Hematopoietic multipotent progenitor cell treated with erythropoietin and hydrocortisone succinate and interleukin-3 and kit ligand, for 15 days (in vitro differentiated cells): ENCODE measurements around the gene OSR1.

Source experiments
- DNase-seq: peaks from one replicate; pipeline ENCODE4 v3.0.0-alpha.2; 2015; ENCODE audit warnings: low spot score

The OSR1 gene

DNA sequence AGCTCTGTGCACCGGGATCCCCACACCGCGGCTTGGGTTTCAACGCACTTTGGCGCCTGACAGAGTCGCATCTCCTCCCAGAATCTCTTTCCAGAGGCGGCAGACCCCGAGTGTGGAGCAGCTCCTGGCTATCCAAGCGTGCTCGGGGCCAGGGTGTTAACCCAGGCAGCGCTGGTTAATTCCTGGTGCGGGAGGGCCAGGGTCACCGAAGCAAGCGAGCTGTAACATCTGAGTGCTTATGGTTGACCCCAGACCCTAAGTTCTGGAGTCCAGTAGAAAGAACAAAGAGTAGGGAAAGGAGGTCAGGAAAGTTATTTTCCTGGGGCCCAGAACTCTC lies 566 bp upstream of the OSR1 start:
- DNase-seq = no peak

DNA sequence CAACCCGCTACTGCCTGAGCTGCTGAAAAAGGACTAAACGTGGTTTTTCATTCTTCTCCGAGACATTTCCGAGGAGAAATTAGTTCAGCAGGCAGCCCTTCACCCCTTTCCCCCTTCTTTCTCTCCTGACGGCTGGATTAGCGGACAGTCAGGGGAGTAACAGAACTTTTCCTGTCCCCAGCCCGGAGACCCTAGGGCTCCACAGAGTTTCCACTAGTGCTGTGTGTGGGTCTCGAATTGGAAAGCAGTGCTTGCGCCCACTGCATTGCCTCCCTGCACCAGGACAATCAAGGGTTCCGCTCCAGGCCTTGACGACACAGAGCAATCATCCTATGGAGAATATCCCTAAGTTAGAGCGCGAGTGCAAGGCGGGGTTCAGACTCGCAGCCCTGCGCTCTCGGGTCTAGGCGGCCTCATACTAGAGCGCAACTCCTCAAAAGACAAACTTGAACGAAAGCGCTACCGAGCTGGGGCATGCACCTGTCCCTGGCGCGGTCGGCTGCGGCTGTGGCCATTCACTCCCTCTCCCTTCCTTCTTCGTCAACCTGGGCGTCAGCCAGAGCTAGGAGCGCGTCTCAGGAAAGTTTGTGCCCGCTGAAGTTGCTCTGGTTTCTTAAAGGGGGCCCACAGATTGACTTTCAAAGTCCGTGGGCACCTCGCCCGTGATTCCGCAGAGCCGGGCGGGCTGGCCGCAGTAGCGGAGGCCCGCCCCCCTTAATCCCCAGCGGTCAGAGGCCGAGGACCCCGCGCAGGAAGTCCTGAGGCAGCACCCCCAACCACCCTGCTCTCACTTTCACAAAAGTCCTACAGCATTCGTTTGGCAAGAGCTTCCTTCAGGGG lies 801 bp downstream of the OSR1 start:
- no peak for DNase-seq

DNA sequence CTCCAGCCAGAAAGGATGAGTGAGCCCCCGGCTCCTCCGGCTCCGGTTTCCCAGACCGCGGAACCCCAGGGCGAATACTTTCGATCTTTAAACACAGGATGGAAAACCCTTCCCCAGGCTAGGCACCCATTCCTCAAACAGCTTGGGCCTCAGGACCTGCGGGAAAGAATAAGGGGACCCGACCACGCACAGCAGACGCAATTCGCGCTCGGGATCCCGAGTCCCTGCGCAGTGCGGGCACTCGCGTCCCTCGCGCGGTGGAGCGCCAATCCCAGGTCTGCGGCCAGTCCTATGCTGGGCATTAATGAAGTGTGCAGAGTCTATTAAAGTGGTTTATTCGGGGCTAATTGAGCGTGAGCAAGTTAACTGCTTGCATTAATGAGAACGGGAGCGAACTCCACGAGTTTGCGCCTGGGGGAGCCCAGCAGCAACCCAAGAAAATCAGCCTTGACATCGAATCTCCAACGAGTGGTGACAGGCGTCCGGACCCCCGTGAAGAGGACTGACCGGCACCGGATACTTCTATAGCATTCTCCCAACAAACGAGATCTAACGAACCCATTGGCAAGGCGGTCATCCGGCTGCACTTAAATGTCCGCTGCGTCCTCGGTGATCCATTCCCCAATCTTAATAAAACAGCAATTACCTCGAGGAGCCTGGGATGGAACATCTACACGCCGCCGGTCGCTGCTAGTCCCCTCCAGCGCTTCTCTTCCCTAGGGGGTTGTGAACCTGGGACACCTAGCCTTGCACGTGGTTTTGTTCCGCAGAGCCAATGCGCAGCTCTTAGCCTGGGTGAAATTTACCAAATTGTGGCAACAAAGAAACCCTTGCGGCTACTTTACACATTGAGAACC lies 1.6 kb downstream of the OSR1 start:
- DNase-seq = no peak

DNA sequence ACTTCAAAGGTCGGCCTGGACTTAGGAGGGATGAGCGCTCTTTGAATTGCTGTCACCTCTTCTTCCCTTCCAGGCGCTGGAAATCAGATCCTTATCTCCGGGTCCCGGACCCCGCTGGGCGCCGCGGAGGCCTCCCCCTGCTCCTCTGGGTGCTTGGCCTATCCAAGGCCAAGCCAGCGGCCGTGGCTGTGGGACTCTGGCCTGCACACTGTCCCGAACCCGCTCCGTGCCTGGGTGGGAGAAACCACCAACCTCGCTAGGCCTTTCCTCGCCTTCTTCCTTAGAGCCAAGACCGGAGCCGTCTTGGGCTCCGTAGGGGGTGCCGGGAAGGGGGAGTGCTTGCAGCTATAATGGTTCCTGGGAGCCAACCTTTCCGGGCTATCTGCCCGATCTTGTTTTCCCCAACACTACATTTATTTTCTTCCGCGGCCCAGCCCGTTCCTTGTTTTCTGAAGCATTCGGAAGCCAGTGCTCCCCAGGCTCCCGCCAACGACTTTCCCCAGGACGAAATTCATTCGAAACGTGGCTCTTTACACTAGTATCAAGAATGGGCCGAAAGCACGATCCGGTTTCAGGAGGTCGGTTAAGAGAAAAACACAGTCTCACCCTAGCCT lies 2.4 kb downstream of the OSR1 start:
- no peak for DNase-seq

DNA sequence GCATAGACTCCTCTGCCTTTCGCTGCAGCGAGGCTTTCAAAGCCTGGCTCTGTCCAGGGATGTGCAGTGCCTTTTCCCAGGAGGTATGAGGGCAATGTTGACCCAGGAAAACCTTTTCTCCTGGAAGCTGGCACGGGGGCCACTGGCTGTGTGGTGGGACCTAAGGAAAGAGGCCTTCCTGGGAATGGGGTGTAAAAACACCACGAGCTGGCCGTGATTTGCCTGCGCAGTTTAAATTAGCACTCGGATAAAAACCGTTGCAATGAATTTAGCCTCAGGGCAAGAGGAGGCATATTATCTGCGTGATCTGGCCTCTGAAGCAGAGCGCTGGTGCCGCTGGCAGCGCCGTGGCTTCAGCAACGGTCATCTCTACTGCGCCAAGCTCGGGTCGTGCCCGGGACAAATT lies 3.0 kb downstream of the OSR1 start:
- no peak for DNase-seq

DNA sequence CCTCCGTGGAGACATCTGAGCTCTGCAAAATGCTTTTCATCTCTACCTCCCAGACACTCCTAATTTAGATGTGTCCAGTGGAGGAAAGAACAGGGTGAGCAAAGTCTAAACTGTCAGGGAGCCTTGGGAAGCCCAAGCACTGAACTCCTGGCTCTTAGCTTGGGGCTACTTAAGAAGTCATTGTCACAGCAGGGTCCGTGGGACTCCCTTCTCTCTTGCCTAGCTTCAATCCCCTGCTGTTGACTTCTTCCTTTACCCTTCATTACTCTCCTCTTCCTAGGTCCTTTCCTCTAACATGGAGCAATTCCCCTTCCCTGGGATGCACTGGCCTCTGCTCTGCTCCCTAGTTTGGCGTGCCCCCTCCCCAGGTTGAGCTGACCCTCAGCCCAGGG lies 3.4 kb downstream of the OSR1 start:
- no peak for DNase-seq

DNA sequence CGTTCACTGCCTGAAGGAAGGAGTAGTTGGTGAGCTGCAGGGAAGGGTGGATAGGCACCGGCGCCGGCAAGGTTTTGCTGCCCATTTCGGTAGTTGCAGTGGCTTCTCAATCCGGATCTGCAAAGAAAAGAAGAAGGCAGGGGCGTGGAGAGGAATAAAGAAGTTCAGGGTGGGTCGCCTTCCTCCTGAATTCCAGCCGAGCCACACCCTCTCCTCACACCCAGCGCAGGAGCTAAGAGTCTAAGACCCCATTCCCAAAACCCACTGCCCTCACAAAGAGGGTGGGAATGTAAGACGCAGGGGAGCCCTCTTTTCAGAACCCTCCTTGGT lies 4.7 kb downstream of the OSR1 start:
- no peak for DNase-seq

DNA sequence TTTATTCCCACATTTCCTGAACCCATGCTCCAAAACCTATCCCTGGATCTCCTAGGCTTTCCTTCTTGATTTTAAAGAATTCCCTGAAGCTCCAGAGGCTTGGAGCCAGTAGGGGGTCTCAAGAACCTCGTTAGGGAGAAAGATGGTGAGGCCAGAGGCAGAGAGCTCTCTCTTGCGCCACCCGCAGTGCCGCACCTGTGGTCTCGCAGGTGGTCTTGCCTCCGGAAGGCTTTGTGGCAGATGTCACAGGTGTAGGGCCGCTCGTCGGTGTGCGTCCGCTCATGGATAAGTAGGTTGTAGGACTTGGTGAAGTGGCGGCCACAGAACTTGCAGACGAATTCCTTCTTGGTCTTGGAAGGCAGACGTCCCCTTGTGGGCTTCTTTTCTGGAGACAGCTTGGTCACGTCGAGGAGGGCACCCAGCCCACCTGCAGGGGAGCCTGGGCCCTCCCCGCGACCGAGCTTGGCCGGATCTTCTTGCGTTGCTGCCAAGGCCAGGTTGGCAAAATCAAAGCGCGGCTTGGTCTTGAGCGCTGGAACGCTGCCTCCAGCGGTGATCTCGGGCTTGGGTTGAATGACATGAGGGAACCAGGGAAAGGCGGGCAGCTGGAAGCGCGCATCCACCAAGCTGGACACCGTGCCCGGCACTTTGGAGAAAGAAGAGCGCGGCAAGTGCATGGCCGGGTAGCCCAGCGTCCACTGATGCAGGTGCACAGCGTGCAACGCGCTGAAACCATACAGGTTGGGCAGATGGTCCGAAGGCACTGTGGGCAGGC lies 5.3 kb downstream of the OSR1 start:
- DNase-seq = no peak

DNA sequence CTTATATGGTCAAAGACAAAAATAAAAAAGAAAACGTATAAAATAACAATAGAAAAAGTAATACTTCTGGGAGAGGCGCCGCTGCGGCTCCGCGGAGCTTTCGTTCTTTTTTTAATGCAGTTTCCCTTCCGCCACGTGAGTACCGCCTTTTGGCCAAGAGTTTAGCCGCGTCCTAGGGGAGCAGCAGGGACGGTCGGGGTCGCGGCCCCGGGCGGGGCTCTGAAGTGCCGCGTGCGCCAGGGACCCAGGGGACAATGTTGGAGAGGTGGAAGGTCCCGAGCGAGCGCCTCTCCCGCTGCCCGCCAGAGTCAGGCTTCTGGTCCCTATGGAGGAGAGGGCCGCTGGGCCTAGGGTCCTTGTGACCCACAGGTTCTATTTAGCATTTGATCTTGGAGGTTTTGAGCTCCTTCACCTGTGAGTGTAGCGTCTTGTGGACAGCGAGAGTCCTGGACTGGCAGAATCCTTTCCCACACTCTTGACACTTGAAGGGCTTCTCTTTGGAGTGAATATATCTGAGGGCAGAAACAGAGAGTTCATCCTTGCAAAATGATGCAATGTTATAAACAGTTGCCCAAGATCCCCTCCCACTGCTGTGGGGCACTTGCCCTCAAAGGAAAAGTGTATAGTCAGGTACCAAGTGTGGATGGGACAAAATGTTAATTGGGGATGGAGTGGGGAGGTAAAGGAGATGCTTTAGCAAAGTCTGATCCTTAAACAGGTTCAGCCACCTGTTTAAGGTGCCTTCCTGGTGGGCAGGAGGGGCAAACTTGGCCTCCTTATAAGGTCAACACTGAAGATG lies 6.3 kb downstream of the OSR1 start:
- no peak for DNase-seq

DNA sequence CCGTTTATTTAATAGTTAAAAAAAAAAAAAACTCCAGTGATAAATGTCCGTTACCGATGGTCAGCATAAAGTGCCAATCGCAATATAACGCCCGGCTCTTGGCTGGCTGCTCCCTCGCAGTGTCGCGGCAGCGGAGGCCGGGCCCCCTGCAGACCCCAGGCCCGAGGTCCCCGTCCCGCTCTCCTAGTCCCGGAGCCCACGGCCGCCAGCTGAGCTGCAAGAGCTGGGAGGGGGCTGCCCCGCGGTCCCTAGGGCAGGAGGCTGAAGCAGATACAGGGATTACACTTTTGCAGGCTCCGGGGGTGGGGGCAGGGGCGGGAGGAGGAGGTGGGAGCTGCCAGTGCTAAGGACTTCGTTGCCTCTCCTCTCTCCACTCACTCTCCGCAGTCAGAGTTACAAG lies 6.9 kb downstream of the OSR1 start:
- no peak for DNase-seq

DNA sequence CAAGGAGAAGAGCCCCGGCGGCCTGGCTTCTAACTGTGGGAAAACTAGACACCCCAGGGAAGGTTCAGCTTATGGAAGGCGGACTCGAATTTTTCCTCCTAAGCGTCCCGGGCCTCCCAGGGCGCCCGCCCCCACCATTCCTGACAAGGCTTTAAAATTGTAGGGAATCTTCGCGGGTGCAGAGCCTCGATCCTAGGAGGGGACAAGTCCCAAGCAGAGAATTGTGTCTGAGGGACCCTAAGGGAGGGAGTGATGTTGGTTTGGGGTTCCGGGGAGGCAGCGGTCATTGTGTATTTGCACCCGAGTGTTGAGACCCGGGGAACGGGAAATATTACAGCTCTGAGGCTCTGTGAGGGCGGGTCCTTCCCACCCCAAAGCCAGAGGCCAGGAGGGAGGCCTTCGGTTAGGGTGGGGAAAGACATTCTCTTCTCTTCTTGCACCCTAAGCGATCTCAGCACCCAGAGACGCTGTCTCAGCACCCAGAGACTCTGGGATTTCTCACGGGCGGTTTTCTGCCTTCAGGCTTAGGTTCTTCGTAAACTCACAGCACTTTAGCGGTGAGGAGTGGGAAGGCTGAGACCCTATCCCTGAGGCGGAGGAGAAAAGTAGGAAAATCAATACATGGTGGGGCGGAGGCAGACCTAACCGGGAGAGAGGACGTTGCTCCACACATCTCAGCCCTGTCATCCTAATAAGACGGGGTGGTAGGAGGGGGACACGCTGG lies 7.6 kb downstream of the OSR1 start:
- no peak for DNase-seq

DNA sequence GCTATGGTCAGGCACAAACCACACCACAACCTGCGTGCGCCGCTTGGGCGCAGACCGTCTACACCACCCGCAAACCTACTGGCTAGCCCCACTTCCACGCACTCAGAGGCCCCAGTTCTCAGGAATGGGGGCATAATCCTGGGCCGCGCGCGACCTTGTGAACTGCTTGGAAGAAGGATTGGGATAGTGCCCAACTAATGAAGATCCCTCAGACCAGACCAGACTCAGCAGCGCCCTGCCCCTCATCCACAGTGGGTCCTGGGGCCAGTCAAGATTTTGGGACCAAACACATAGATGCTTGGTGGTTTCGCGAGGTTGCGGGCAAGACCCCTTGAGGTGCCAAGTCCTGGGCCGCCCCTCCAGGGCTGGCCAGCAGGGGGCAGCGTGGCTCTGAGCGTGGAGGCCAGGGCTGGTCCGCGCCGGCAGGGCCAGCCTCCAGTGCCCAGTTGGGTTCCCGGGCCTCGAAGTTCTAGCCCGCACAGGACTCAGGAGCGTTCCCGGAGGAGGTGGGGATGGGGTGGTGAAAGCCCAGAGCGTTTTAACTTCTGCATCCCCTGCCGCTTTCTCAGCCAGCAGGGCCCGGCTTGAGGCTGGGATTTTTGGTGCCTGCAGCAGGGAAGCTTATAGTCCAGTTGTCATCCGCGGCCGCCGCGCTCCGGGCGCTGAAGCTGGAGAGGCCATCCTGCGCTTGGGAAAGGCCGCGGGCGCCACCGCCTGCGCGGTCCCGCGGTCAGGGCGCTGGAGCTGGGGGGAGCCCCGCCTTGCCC lies 8.3 kb downstream of the OSR1 start:
- peak; percentile 45 for DNase-seq

DNA sequence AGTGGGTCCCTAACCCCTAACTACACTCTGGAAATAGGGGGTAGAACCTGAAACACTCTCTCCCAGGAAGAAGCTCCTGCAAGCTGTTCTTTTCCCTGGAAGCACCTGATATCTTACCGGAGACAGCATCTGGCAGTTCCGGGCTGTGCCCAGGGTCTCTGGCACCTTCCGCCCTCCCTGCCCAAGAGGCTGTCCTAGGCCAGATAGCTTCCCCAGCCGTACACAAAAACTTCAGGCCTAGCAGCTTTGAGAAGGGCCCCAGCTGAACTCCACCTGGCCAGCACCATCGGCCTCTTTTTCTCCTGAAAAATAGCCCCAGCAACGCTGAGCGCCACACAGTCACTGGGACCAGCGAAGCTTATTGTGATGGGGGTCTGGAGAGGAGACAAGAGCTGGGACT lies 9.7 kb downstream of the OSR1 start:
- DNase-seq = no peak

DNA sequence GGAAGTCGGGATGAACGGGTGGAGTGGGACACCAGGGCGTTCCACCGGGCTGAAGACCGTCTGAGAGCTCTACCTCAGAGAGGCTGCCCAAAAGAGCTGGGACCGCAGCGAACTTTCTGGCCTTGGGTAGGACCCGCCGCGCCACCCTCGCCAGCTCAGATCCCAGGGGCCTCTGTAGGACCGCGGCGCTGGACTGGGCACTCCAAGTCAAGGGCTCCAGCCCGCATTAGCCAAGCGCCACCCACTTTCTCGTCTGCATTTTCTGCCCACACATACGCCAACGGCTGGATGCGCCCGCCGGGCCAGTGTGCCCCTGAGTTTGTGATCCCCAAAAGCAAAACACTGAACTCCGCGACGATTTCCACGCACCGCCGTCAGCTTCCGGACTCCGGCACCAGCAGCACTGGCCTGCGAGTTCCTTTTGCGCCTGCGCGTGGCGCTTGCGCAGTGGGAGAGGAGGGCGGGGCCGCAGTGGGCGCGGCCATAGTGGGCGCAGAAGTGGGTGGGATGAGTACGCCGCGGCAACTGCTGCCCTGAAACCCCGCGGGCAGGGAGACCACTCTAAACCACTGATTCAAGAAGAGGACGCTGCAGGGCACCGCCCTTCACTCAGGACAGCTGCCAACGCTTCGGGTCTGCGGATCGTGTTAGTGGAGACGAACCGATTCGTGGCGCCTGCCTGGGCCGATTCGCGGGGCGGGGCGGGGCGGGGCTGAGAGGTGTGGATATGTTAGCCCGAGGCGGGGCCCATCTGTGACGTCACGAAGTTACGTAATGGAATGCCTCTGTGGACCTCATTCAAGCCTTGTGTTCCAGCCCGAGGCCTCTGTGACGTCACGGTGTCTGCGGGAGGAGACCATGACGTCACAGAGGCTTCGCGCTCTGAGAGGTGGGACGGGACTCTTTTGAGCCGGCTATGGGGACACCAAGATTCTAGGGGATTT lies 10.5 kb downstream of the OSR1 start:
- DNase-seq = peak; percentile 95

DNA sequence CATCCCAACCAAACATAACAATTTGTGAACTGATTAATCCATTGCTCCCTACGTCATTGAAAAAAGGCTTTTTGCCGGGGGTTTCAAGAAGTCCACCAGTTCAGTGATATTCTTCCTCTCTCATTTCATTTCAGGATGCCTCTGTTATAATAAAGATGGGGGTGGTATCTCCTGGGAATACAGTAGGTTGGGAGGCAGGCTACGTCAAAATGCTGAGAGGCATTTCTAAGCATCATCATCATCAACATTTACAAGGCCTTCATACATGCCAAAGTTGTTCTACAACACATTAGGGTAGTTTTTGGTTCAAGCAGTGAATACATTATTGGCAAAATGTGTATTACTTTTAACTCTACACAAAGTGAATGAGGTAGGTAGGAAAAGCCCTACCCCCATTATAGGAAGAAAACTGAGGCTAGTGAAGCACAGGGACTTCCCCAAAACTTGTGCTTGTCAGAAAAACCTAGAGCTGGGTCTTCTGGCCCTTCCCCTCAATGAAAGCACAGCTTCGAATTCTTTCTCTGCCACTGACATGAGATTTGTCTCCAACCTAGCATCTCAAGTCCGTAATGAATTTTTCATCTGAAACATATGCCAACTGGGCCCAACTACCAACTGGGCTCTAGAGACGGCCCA lies 11.3 kb downstream of the OSR1 start:
- DNase-seq = no peak

DNA sequence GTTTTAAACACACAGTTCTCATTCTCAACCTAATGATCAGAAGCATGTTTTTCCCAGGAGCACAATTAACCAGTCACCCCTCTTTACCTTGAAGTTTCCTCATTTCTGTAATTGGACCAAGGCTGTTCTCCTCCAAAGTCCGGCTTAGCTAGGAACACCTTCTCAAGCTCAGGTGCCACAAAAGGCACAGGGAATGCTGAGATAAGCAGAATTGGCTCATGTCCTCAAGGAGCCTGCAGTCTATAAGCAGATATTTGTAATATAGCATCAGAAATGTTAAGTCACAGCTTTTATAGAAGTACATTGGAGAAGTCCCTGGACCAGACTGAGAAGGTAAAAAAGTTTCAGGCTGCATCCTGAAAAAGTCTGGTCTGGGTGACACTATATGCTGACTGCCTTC lies 20.7 kb downstream of the OSR1 start:
- DNase-seq = no peak

DNA sequence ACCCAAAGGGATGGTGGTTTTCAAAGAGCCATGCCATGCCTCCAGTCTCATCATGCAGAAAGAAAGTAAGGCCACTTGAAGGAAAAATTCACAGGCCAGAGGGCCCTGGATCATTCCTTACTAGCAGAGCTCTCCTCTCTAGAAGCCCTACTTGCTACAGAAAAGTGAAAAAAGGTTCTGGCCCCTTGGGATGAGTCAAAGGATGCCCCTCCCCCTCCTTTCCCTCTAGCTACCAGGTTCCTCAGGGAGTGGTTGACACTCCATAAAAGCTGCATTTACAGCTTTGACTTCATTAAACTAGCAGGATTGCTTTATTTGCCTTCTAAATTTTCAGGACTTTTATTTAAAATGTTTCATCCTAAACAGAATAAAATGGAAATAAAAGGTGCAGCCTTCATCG lies 21.2 kb downstream of the OSR1 start:
- DNase-seq = no peak

DNA sequence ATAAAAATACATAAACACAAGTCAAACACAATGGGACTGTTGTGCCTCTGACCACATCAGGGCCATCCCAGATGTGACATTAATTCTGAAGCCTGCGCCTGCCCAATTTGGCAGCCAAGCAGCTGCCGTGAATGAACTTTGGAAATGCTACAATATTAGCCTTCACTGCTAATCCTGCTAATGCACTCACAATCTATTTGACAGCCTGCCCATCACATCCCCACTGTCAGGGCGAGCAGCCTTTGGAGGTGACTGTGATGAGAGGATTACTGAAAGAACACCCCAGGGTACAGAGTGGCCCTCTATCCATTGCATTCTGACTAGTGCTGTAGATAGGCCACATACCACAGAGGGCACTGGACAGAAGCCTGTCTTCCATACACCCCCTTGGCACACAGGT lies 21.6 kb downstream of the OSR1 start:
- no peak for DNase-seq

DNA sequence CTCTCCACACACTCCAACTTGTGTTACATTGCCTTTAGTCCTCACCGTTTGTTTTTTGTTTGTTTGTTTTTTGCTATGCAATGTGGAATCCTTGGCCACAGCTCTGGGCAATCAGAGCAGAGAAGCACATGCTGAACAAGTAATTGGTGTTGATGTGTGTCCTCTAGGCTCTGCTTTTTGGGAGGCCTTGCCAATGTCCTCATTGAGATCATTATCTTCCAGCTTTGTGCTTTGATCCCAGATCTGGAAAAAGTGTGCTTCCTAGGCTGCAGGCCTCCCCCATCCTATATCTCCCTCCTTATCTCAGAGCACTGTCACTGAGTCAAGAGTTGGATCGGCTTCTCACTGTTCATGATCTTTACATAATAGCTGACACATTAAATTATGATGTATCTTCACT lies 25.9 kb downstream of the OSR1 start:
- no peak for DNase-seq
